HEK293T (cell line): ENCODE results near the gene ZNF467.

Experiments used
- ARNT ChIP-seq: fragments of 450-650 bp; IDR thresholded peaks from 2 replicates; pipeline ENCODE4 v1.6.1; 2017; ENCODE audit warnings: mild to moderate bottlenecking
- CTBP1 ChIP-seq: fragments of 450-650 bp; IDR thresholded peaks from 2 replicates; pipeline ENCODE4 v1.6.1; 2016; ENCODE audit warnings: borderline replicate concordance
- ELF4 ChIP-seq: fragments of 450-650 bp; IDR thresholded peaks from 2 replicates; pipeline ENCODE4 v1.6.1; 2017; ENCODE audit warnings: antibody characterized with exemption
- FOXA1 ChIP-seq: fragments of 450-650 bp; IDR thresholded peaks from 2 replicates; pipeline ENCODE4 v1.6.1; 2016; ENCODE audit warnings: mild to moderate bottlenecking
- FOXK2 ChIP-seq: fragments of 450-650 bp; IDR thresholded peaks from 2 replicates; pipeline ENCODE4 v1.6.1; 2016; ENCODE audit warnings: mild to moderate bottlenecking
- FOXM1 ChIP-seq: fragments of 450-650 bp; IDR thresholded peaks from 2 replicates; pipeline ENCODE4 v1.6.1; 2017; ENCODE audit warnings: mild to moderate bottlenecking, borderline replicate concordance
- L3MBTL2 ChIP-seq: fragments of 450-650 bp; conservative IDR thresholded peaks from 2 replicates; pipeline ENCODE4 v1.6.1; 2016; ENCODE audit warnings: mild to moderate bottlenecking
- NFRKB ChIP-seq: fragments of 450-650 bp; IDR thresholded peaks from 2 replicates; pipeline ENCODE4 v1.6.1; 2016; ENCODE audit warnings: mild to moderate bottlenecking, moderate library complexity
- SUZ12 ChIP-seq: fragments of 450-650 bp; IDR thresholded peaks from 2 replicates; pipeline ENCODE4 v1.6.1; 2016; ENCODE audit warnings: mild to moderate bottlenecking
- TARDBP ChIP-seq: fragments of 450-650 bp; IDR thresholded peaks from 2 replicates; pipeline ENCODE4 v1.6.1; 2016

DNA sequence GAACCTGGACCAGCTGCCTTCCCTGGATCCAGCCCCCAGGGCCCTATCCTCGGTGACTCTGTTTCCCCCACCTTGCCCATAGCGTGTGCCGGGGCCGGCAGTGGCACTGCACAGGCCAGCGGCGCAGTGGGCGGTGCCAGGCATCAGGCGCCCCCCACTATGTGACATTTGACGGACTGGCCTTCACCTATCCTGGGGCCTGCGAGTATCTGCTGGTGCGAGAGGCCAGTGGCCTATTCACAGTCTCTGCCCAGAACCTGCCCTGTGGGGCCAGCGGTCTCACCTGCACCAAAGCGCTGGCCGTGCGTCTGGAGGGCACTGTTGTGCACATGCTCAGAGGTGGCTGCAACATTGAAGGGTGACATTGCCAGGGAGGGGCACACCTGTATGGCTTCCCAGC lies 12.0 kb upstream of the ZNF467 start:
- no peak for TF ChIP-seq TARDBP
- no peak for TF ChIP-seq SUZ12
- TF ChIP-seq FOXK2, result no peak
- TF ChIP-seq NFRKB, result no peak
- TF ChIP-seq CTBP1, result no peak
- TF ChIP-seq FOXM1, result no peak
- no peak for TF ChIP-seq ELF4
- TF ChIP-seq L3MBTL2, result no peak
- no peak for TF ChIP-seq ARNT
- TF ChIP-seq FOXA1, result no peak
